ENCODE results near the gene N4BP2L1. TPM values are rescaled to one million over a fixed set of nuclear protein-coding genes. Genes with fewer than 3 reads are reported as not detected.

N4BP2L1 gene
- total RNA-seq, 1 experiment from 2014 or later = 1.1 TPM

GRCh38 chr13:32432856-32433255 lies 4.9 kb upstream of the N4BP2L1 start:
- DNase-seq (ENCODE audit: low read depth, low spot score) = no peak
- Histone ChIP-seq H3K9ac (ENCODE audit: low read length) (no peak overlapping the region), H4K20me1 (ENCODE audit: insufficient read depth) (no peaks in the 10 kb centered on the region), H3K9me2 (ENCODE audit: insufficient read depth) (no peaks in the 10 kb centered on the region), H3K4me2 (ENCODE audit: low read length) (no peak overlapping the region), H3K79me2 (ENCODE audit: insufficient read depth, low read length) (no peaks in the 10 kb centered on the region), H3K27ac (ENCODE audit: low read depth, low read length) (no peak overlapping the region), H3K4me1 (ENCODE audit: control insufficient read depth in 1 of 2, insufficient read depth in 2 of 2, low read length in 2 of 2) (no peaks in the 10 kb centered on the region), H3K9me3 (ENCODE audit: control insufficient read depth in 1 of 2, insufficient read depth in 1 of 2, low read depth in 1 of 2, low read length in 2 of 2) (no peaks in the 10 kb centered on the region), H3K36me3 (ENCODE audit: control insufficient read depth in 1 of 2, insufficient read depth in 2 of 2, low read length in 2 of 2) (peaks cover 0 to 4% of the 10 kb centered on the region in 2 experiments; a peak in 1 of 4 replicates), H3K27me3 (ENCODE audit: insufficient read depth, low read length) (no peaks in the 10 kb centered on the region), H3K4me3 (replicated peaks in 1 of 2; ENCODE audit: low read depth in 1 of 2, low read length in 2 of 2) (no peak overlapping the region), H2AFZ (ENCODE audit: low read depth, low read length, poor library complexity, severe bottlenecking) (no peak overlapping the region)
- TF ChIP-seq YY1 (IDR thresholded peaks at IDR 0.05; ENCODE audit: extremely low read depth, insufficient replicate concordance, low read depth, low read length) (no peak), POLR2A (IDR thresholded peaks at IDR 0.05; ENCODE audit: borderline replicate concordance, extremely low read depth, insufficient read depth, insufficient read length) (no peak), ZNF274 (IDR thresholded peaks at IDR 0.05; ENCODE audit: low read depth, low read length) (no peak), POLR2AphosphoS5 (IDR thresholded peaks at IDR 0.05; ENCODE audit: low read depth, low read length) (no peak), CTCF (IDR thresholded peaks at IDR 0.05 in 2 of 3, conservative IDR thresholded peaks at IDR 0.05 in 1 of 3; ENCODE audit: borderline replicate concordance in 1 of 3, insufficient read depth in 1 of 3, low read depth in 2 of 3, low read length in 2 of 3) (no peak), SRF (IDR thresholded peaks at IDR 0.05; ENCODE audit: low read depth) (no peak)
- intact Hi-C loops (cut with micrococcal nuclease) = no loop called here
- BruUV-seq (replicated peaks) = no TSS peak
- POLR2A ChIA-PET = no interaction called here
- ATAC-seq = no peak
- CTCF ChIA-PET = no interaction called here
- RAD21 ChIA-PET (ENCODE audit: low non-redundant PET in 1 of 2, low total read pairs in 2 of 2, uncharacterized antibody in 2 of 2, unreplicated experiment in 2 of 2) = no interaction called here

GRCh38 chr13:32431361-32431760 lies 3.4 kb upstream of the N4BP2L1 start:
- H4K20me1 ChIP-seq (ENCODE audit: insufficient read depth) = no peaks in the 10 kb centered on the region
- H3K4me3 ChIP-seq (replicated peaks in 1 of 2; ENCODE audit: low read depth in 1 of 2, low read length in 2 of 2) = no peak overlapping the region
- intact Hi-C loops (cut with micrococcal nuclease) = no loop called here
- POLR2A ChIA-PET = no interaction called here
- no TSS peak for BruUV-seq (replicated peaks)
- H3K9ac ChIP-seq (ENCODE audit: low read length) = no peak overlapping the region
- no peak overlapping the region for H3K4me2 ChIP-seq (ENCODE audit: low read length)
- no peak overlapping the region for H3K27ac ChIP-seq (ENCODE audit: low read depth, low read length)
- no peaks in the 10 kb centered on the region for H3K27me3 ChIP-seq (ENCODE audit: insufficient read depth, low read length)
- no peak for ATAC-seq
- H3K4me1 ChIP-seq (ENCODE audit: control insufficient read depth in 1 of 2, insufficient read depth in 2 of 2, low read length in 2 of 2) = no peaks in the 10 kb centered on the region
- H3K9me2 ChIP-seq (ENCODE audit: insufficient read depth) = no peaks in the 10 kb centered on the region
- H3K79me2 ChIP-seq (ENCODE audit: insufficient read depth, low read length) = no peaks in the 10 kb centered on the region
- no peak for DNase-seq (ENCODE audit: low read depth, low spot score)
- no peaks in the 10 kb centered on the region for H3K9me3 ChIP-seq (ENCODE audit: control insufficient read depth in 1 of 2, insufficient read depth in 1 of 2, low read depth in 1 of 2, low read length in 2 of 2)
- TF ChIP-seq FOSL1 (IDR thresholded peaks at IDR 0.05; ENCODE audit: low read depth) = no peak
- TF ChIP-seq TCF7L2 (IDR thresholded peaks at IDR 0.05; ENCODE audit: borderline replicate concordance, extremely low read depth, insufficient read depth, insufficient read length) = no peak
- CTCF ChIA-PET = no interaction called here
- RAD21 ChIA-PET (ENCODE audit: low non-redundant PET in 1 of 2, low total read pairs in 2 of 2, uncharacterized antibody in 2 of 2, unreplicated experiment in 2 of 2) = no interaction called here
- H2AFZ ChIP-seq (ENCODE audit: low read depth, low read length, poor library complexity, severe bottlenecking) = no peak overlapping the region
- H3K36me3 ChIP-seq (ENCODE audit: control insufficient read depth in 1 of 2, insufficient read depth in 2 of 2, low read length in 2 of 2) = peaks cover 0 to 4% of the 10 kb centered on the region in 2 experiments; a peak in 1 of 4 replicates

All from HCT116 (cell line).